H1 (cell line): Measurements from ENCODE around the gene OR9A4. TPM values are rescaled to one million over a fixed set of nuclear protein-coding genes. Genes with fewer than 3 reads are reported as not detected.

Source experiments
- CTCF ChIA-PET: fragments of 300-600 bp; sonication (Branson Sonifier 250); formaldehyde crosslinking; loops from one replicate; lab custom pipeline; 2021; ENCODE audit not compliant: partially characterized antibody; lab: Charles Lee
- POLR2A ChIA-PET: fragments of 300-600 bp; sonication (Branson Sonifier 250); formaldehyde crosslinking; loops from one replicate; lab custom pipeline; 2021; ENCODE audit warnings: inconsistent platforms; ENCODE audit not compliant: partially characterized antibody; lab: Charles Lee
- DNase-seq, 2 experiments: peaks; one replicate each; pipeline versions ENCODE4 v3.0.0 to v3.0.0-alpha.2; 2010 to 2022; ENCODE audit warnings: low spot score in 2 of 2, low read depth in 1 of 2, mixed read lengths in 1 of 2
- FAIRE-seq: peaks from 2 replicates; lab custom pipeline; 2011; peaks lifted over from hg19 to GRCh38; lab: Jason Lieb, UNC
- H2AFZ ChIP-seq: 2 replicates; pipeline ENCODE4 v1.8.1; 2012; ENCODE audit warnings: low read length, inconsistent platforms
- H2AK5ac ChIP-seq: 2 replicates; pipeline ENCODE4 v1.6.1; 2013; ENCODE audit warnings: low read depth, low read length
- H2BK120ac ChIP-seq: replicated peaks from 2 replicates; pipeline ENCODE3; 2013; ENCODE audit warnings: low read depth, low read length, inconsistent platforms
- H2BK12ac ChIP-seq: 2 replicates; pipeline ENCODE4 v1.6.1; 2013; ENCODE audit warnings: low read depth, low read length
- H2BK15ac ChIP-seq: 2 replicates; pipeline ENCODE4 v1.6.1; 2013; ENCODE audit warnings: low read length
- H2BK20ac ChIP-seq: 2 replicates; pipeline ENCODE4 v1.6.1; 2013; ENCODE audit warnings: low read length
- H2BK5ac ChIP-seq: 2 replicates; pipeline ENCODE4 v1.6.1; 2013; ENCODE audit warnings: low read depth, low read length
- H3K14ac ChIP-seq: 2 replicates; pipeline ENCODE4 v1.6.1; 2013; ENCODE audit warnings: inconsistent platforms; ENCODE audit not compliant: insufficient read length
- H3K18ac ChIP-seq: 2 replicates; pipeline ENCODE4 v1.6.1; 2013; ENCODE audit warnings: low read length; ENCODE audit errors: extremely low read depth
- H3K23ac ChIP-seq: 2 replicates; pipeline ENCODE4 v1.6.1; 2013; ENCODE audit warnings: inconsistent platforms; ENCODE audit not compliant: insufficient read length
- H3K23me2 ChIP-seq: 2 replicates; pipeline ENCODE4 v1.6.1; 2013; ENCODE audit warnings: low read depth, low read length
- H3K27ac ChIP-seq: 2 replicates; pipeline ENCODE4 v1.6.1; 2011; ENCODE audit warnings: low read depth, low read length, inconsistent platforms
- H3K27me3 ChIP-seq, 4 experiments: replicated peaks in 1 of 4; 1 replicate in 1 of 4; 2 replicates in 3 of 4; pipeline versions ENCODE4 v1.6.1 to v1.8.1; 2011 to 2013; ENCODE audit warnings: low read length in 3 of 4, mild to moderate bottlenecking in 3 of 4, inconsistent platforms in 2 of 4, mixed read lengths in 2 of 4, moderate library complexity in 1 of 4; ENCODE audit not compliant: control insufficient read depth in 3 of 4, insufficient read depth in 3 of 4; ENCODE audit errors: extremely low read depth in 1 of 4
- H3K36me3 ChIP-seq, 4 experiments: 2 replicates each; pipeline versions ENCODE4 v1.6.1 to v1.8.1; 2011 to 2013; ENCODE audit warnings: mild to moderate bottlenecking in 4 of 4, low read length in 3 of 4, moderate library complexity in 2 of 4, control low read depth in 1 of 4, inconsistent platforms in 1 of 4; ENCODE audit not compliant: insufficient read depth in 4 of 4, control insufficient read depth in 2 of 4
- H3K4ac ChIP-seq: replicated peaks from 2 replicates; pipeline ENCODE3; 2013; ENCODE audit warnings: low read length, low read depth, mixed read lengths, inconsistent platforms; ENCODE audit not compliant: insufficient read length
- H3K4me1 ChIP-seq, 4 experiments: replicated peaks in 1 of 4; 1 replicate in 1 of 4; 2 replicates in 3 of 4; pipeline versions ENCODE4 v1.6.1 to v1.8.1; 2011 to 2013; ENCODE audit warnings: low read length in 3 of 4, inconsistent platforms in 2 of 4, mixed read lengths in 1 of 4; ENCODE audit not compliant: insufficient read depth in 4 of 4, control insufficient read depth in 3 of 4
- H3K4me2 ChIP-seq, 2 experiments: 2 replicates each; pipeline versions ENCODE4 v1.6.1 to v1.8.1; 2011 to 2013; ENCODE audit warnings: low read depth in 2 of 2, low read length in 2 of 2, control low read depth in 1 of 2, inconsistent platforms in 1 of 2, mild to moderate bottlenecking in 1 of 2; ENCODE audit not compliant: insufficient read depth in 1 of 2
- H3K4me3 ChIP-seq, 4 experiments: fragments of 200-600, 300-600 bp in 1 of 4; sonication (generic), shearing (Covaris generic), sonication (Bioruptor Twin) in 1 of 4; 2 replicates each; pipeline versions ENCODE4 v1.5.1 to v1.8.1; 2011 to 2016; ENCODE audit warnings: low read length in 4 of 4, low read depth in 3 of 4, control low read depth in 2 of 4, inconsistent platforms in 2 of 4, mild to moderate bottlenecking in 2 of 4, mixed read lengths in 1 of 4, moderate library complexity in 1 of 4; ENCODE audit not compliant: insufficient read depth in 2 of 4; ENCODE audit errors: extremely low read depth in 1 of 4
- H3K56ac ChIP-seq: replicated peaks from 2 replicates; pipeline ENCODE3; 2013; ENCODE audit warnings: low read depth, mild to moderate bottlenecking, mixed read lengths, low read length, inconsistent platforms; ENCODE audit not compliant: insufficient read length
- H3K79me1 ChIP-seq: 2 replicates; pipeline ENCODE4 v1.6.1; 2013; ENCODE audit warnings: low read depth, low read length, control low read depth
- H3K79me2 ChIP-seq, 2 experiments: 2 replicates each; pipeline versions ENCODE4 v1.6.1 to v1.8.1; 2012 to 2013; ENCODE audit warnings: low read length in 2 of 2, mild to moderate bottlenecking in 2 of 2, inconsistent platforms in 1 of 2; ENCODE audit not compliant: insufficient read depth in 2 of 2, control insufficient read depth in 1 of 2
- H3K9ac ChIP-seq, 4 experiments: replicated peaks in 1 of 4; 1 replicate in 1 of 4; 2 replicates in 3 of 4; pipeline versions ENCODE4 v1.6.1 to v1.8.1; 2011 to 2013; ENCODE audit warnings: low read depth in 3 of 4, low read length in 3 of 4, control low read depth in 2 of 4, mild to moderate bottlenecking in 2 of 4, moderate library complexity in 2 of 4, inconsistent platforms in 1 of 4; ENCODE audit errors: extremely low read depth in 1 of 4
- H3K9me3 ChIP-seq, 2 experiments: 2 replicates each; pipeline versions ENCODE4 v1.6.1 to v1.8.1; 2012 to 2013; ENCODE audit warnings: mild to moderate bottlenecking in 2 of 2, moderate library complexity in 2 of 2, control low read depth in 1 of 2, inconsistent platforms in 1 of 2, low read depth in 1 of 2, low read length in 1 of 2, mixed read lengths in 1 of 2; ENCODE audit not compliant: insufficient read depth in 2 of 2
- H4K20me1 ChIP-seq, 2 experiments: replicated peaks in 1 of 2; 2 replicates each; pipeline versions ENCODE3 to v1.8.1; 2011 to 2013; ENCODE audit warnings: inconsistent platforms in 2 of 2, low read length in 2 of 2, mild to moderate bottlenecking in 1 of 2; ENCODE audit not compliant: insufficient read depth in 2 of 2, control insufficient read depth in 1 of 2
- H4K5ac ChIP-seq: 2 replicates; pipeline ENCODE4 v1.6.1; 2013; ENCODE audit warnings: low read length, low read depth, mixed read lengths, inconsistent platforms; ENCODE audit not compliant: insufficient read length
- H4K8ac ChIP-seq: 2 replicates; pipeline ENCODE4 v1.8.0; 2013; ENCODE audit warnings: mild to moderate bottlenecking, moderate library complexity, low read length, inconsistent platforms; ENCODE audit not compliant: insufficient read depth; ENCODE audit errors: extremely low read depth
- H4K91ac ChIP-seq: replicated peaks from 2 replicates; pipeline ENCODE3; 2013; ENCODE audit warnings: low read length, mixed read lengths, inconsistent platforms; ENCODE audit not compliant: insufficient read length
- RAD21 ChIP-seq, 2 experiments: IDR thresholded peaks in 1 of 2; conservative IDR thresholded peaks in 1 of 2; 2 replicates each; pipeline ENCODE4 v1.6.1; 2011; ENCODE audit warnings: low read depth in 2 of 2, low read length in 2 of 2, improper control_type of control experiment in 1 of 2, inconsistent platforms in 1 of 2, mild to moderate bottlenecking in 1 of 2, moderate library complexity in 1 of 2
- RBBP5 ChIP-seq: IDR thresholded peaks from 2 replicates; pipeline ENCODE4 v1.7.1; 2012; ENCODE audit warnings: low read depth, mild to moderate bottlenecking, inconsistent platforms, low read length, moderate library complexity, borderline replicate concordance
- SP4 ChIP-seq: IDR thresholded peaks from 2 replicates; pipeline ENCODE4 v1.6.1; 2012; ENCODE audit warnings: low read length, inconsistent platforms
- polyA plus RNA-seq, 7 experiments: library from polyadenylated mRNA; depleted of rRNA in 3 of 7; stranded (reverse) in 5 of 7; unstranded in 2 of 7; fragments of >200 nt in 5 of 7; fragments of 200-250 nt in 2 of 7; gene quantifications; 1 replicate in 5 of 7; 2 replicates in 1 of 7; 4 replicates in 1 of 7; pipeline versions ENCODE4 v1.2.1 to v1.2.3, GENCODE V29; 2011 to 2013; ENCODE audit warnings: missing spikeins in 2 of 7, mixed read lengths in 2 of 7
- total RNA-seq: library from RNA; stranded (reverse); fragmentation: NEBNext Ultra II Directional; extraction: Animal tissue kit (Norgen Biotek cat#: 25700); gene quantifications from 2 replicates; pipeline ENCODE4 v1.2.1, GENCODE V29; 2021
- TF ChIP-seq, protein P1 (sequence below): IDR thresholded peaks from 2 replicates; pipeline ENCODE4 v1.6.1; 2012; ENCODE audit warnings: inconsistent platforms

Gene OR9A4
- total and polyA plus RNA-seq, 2 of the 8 experiments (the other 6 are each of a cell fraction or from before 2014, with no cell fraction given): not detected

DNA sequence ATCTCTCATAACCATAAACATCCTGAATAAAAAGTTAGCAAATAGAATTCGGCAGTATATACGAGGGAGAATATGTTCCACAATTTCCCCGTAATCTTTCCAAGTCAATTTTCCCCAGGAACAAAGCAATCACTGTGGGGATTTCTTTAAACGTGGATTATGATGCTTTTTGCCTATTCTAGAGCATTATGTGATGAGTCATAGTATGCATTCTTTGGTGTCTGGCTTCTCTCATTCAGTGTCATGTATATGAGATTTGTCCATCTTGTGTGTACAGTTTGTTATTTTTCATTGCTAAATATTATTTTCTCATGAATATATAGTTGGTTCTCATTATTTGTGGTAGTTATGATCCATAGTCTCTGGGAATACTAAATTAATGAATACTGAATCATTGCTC lies 9.9 kb upstream of the OR9A4 start (continued):
- TF ChIP-seq, protein P1, sequence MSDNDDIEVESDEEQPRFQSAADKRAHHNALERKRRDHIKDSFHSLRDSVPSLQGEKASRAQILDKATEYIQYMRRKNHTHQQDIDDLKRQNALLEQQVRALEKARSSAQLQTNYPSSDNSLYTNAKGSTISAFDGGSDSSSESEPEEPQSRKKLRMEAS: no peak
- TF ChIP-seq, all 59 proteins: peak for 0

GRCh38 chr7:141911391-141911790 lies 4.8 kb upstream of the OR9A4 start:
- DNase-seq (no peak), FAIRE-seq (no peak)
- no peaks in the 10 kb centered on the region for H3K79me2 ChIP-seq
- no peaks in the 10 kb centered on the region for H3K4me1 ChIP-seq
- H4K8ac ChIP-seq: no peak overlapping the region
- H2BK12ac ChIP-seq: no peak overlapping the region
- no peak overlapping the region for H4K5ac ChIP-seq
- no peaks in the 10 kb centered on the region for H3K36me3 ChIP-seq
- H4K20me1 ChIP-seq: no peaks in the 10 kb centered on the region
- no peak overlapping the region for H3K9ac ChIP-seq
- no peak overlapping the region for H2AK5ac ChIP-seq
- H3K4me2 ChIP-seq: no peak overlapping the region
- H3K27me3 ChIP-seq: peaks cover 0 to 1% (median 0%) of the 10 kb centered on the region in 4 experiments; a peak in 1 of 7 replicates
- ChIA-PET CTCF (no interaction called here), POLR2A (no interaction called here)
- H3K14ac ChIP-seq: no peak overlapping the region
- no peak overlapping the region for H3K4me3 ChIP-seq
- H3K79me1 ChIP-seq: no peaks in the 10 kb centered on the region
- H3K23ac ChIP-seq: no peak overlapping the region
- H3K9me3 ChIP-seq: no peaks in the 10 kb centered on the region
- H2BK20ac ChIP-seq: no peak overlapping the region
- no peak overlapping the region for H2BK15ac ChIP-seq
- H2BK5ac ChIP-seq: no peak overlapping the region
- no peak overlapping the region for H2AFZ ChIP-seq
- no peaks in the 10 kb centered on the region for H3K23me2 ChIP-seq
- no peak overlapping the region for H3K18ac ChIP-seq
- no peak overlapping the region for H4K91ac ChIP-seq
- no peak for TF ChIP-seq RBBP5
- no peak for TF ChIP-seq SP4
- TF ChIP-seq RAD21 (IDR thresholded peaks at IDR 0.05 in 1 of 2, conservative IDR thresholded peaks at IDR 0.05 in 1 of 2; ENCODE audit: low read depth in 2 of 2, low read length in 2 of 2): no peak
- H3K27ac ChIP-seq: no peak overlapping the region
- no peak overlapping the region for H3K4ac ChIP-seq
- H3K56ac ChIP-seq: no peak overlapping the region
- no peak overlapping the region for H2BK120ac ChIP-seq
